ENCODE data around the gene FRMD4A.

GRCh38 chr10:14014423-14014822 is 316.3 kb downstream of the FRMD4A start:
- TF ChIP-seq USF1 (IDR thresholded peaks at IDR 0.05) (no peak), REST (IDR thresholded peaks at IDR 0.05; ENCODE audit: low read depth) (no peak), FOXM1 (IDR thresholded peaks at IDR 0.05; ENCODE audit: borderline replicate concordance, low read depth) (no peak), YY1 (IDR thresholded peaks at IDR 0.05; ENCODE audit: low read depth) (no peak), EP300 (IDR thresholded peaks at IDR 0.05; ENCODE audit: borderline replicate concordance) (no peak), NFIC (IDR thresholded peaks at IDR 0.05) (no peak), TAF1 (IDR thresholded peaks at IDR 0.05; ENCODE audit: low read depth) (no peak), CEBPB (IDR thresholded peaks at IDR 0.05) (no peak), RAD21 (IDR thresholded peaks at IDR 0.05; ENCODE audit: low read depth) (no peak)

Data from Ishikawa (cell line).